ENCODE data around the gene TECPR1. TPM values are rescaled to one million over a fixed set of nuclear protein-coding genes. Genes with fewer than 3 reads are reported as not detected.

Gene TECPR1
- total RNA-seq, 1 experiment from 2014 or later, result 13.9 TPM

- Histone ChIP-seq H2BK12ac (ENCODE audit: insufficient read length, low read depth, low read length) (no peak overlapping the region), H3K4me2 (ENCODE audit: insufficient read depth, insufficient read length, low read length) (no peak overlapping the region)
Observed at GRCh38 chr7:98205162-98205845, 46.7 kb downstream of the TECPR1 start.

More at GRCh38 chr7:98205162-98205845, 46.7 kb downstream of the TECPR1 start:
- no peak overlapping the region for H3T11ph ChIP-seq (ENCODE audit: low read length)
- peaks cover 12 to 30% (median 30%) of the 10 kb centered on the region in 3 experiments; a peak in 6 of 7 replicates for H3K36me3 Mint-ChIP-seq (ENCODE audit: insufficient read depth in 1 of 3, low read depth in 3 of 3)
- H3K27ac Mint-ChIP-seq, result no peak overlapping the region
- no peak overlapping the region for H3K4me3 Mint-ChIP-seq
- H3K4me1 Mint-ChIP-seq, result 0 out of 4 replicates have a peak, but pooled peaks cover 0 to 4% of the 10 kb centered on the region in 2 experiments
- H3K9me3 ChIP-seq (ENCODE audit: control insufficient read depth, low read depth, low read length), result no peaks in the 10 kb centered on the region
- no peak overlapping the region for H4K5ac ChIP-seq (ENCODE audit: insufficient read length, low read depth, low read length)
- no peak overlapping the region for H2AFZ ChIP-seq (ENCODE audit: low read length)
- H3K27ac ChIP-seq (ENCODE audit: insufficient read length, low read depth, low read length), result no peak overlapping the region
- H2BK20ac ChIP-seq (ENCODE audit: low read depth, low read length, poor library complexity, severe bottlenecking), result no peak overlapping the region
- H3K9ac ChIP-seq (ENCODE audit: extremely low read depth, insufficient read length, low read length), result no peak overlapping the region
- no peak for DNase-seq
- H3K4me1 ChIP-seq (ENCODE audit: insufficient read depth, low read length), result no peaks in the 10 kb centered on the region
- H4K20me1 ChIP-seq (ENCODE audit: control insufficient read depth, insufficient read depth, insufficient read length), result no peaks in the 10 kb centered on the region
- H4K8ac ChIP-seq (replicated peaks; ENCODE audit: insufficient read length, low read depth, low read length), result no peak overlapping the region
- H3K79me2 ChIP-seq (ENCODE audit: insufficient read depth, low read length), result 0 out of 2 replicates have a peak, but pooled peaks cover 2% of the 10 kb centered on the region
- no peak overlapping the region for H4K91ac ChIP-seq (ENCODE audit: insufficient read length, low read depth, low read length)
- H2BK5ac ChIP-seq (ENCODE audit: insufficient read length, low read length), result no peak overlapping the region
- no peak overlapping the region for H3K18ac ChIP-seq (ENCODE audit: insufficient read length, low read depth, low read length)
- no peak overlapping the region for H3K56ac ChIP-seq (ENCODE audit: insufficient read length, low read depth, low read length)
- no peaks in the 10 kb centered on the region for H3K9me3 Mint-ChIP-seq
- no peaks in the 10 kb centered on the region for H3K27me3 Mint-ChIP-seq (ENCODE audit: low read depth)
- no CpG with 5 or more reads among the region's 47 CpGs for WGBS (ENCODE audit: extremely low coverage, insufficient read length, low lambda C conversion rate)
- H3K14ac ChIP-seq (ENCODE audit: insufficient read depth, low read length), result no peak overlapping the region
- TF ChIP-seq CTCF (conservative IDR thresholded peaks at IDR 0.05), result no peak
- H2AK5ac ChIP-seq (ENCODE audit: insufficient read length, low read length), result no peak overlapping the region
- H3K23ac ChIP-seq (ENCODE audit: insufficient read length, low read depth, low read length), result no peak overlapping the region
- no peaks in the 10 kb centered on the region for H3K79me1 ChIP-seq (ENCODE audit: insufficient read depth, low read depth, low read length, poor library complexity, severe bottlenecking)
- H3K27me3 ChIP-seq (ENCODE audit: insufficient read depth, low read length), result no peaks in the 10 kb centered on the region
- no peaks in the 10 kb centered on the region for H3K23me2 ChIP-seq (ENCODE audit: insufficient read length, low read depth, low read length, poor library complexity, severe bottlenecking)
- H2BK15ac ChIP-seq (ENCODE audit: low read depth, low read length), result no peak overlapping the region
- no peak overlapping the region for H2BK120ac ChIP-seq (ENCODE audit: low read depth, low read length, poor library complexity, severe bottlenecking)
- no peak overlapping the region for H3K4ac ChIP-seq (ENCODE audit: low read depth, low read length)
